GM18868 (cell line): ENCODE measurements around the gene ECHDC1.

Experiments
- ATAC-seq: cut with Tn5 transposase; IDR thresholded peaks from one replicate; pipeline ENCODE4 v1.9.1; 2021; ENCODE audit warnings: mild to moderate bottlenecking, moderate library complexity; ENCODE audit not compliant: unreplicated experiment

The ECHDC1 gene

DNA sequence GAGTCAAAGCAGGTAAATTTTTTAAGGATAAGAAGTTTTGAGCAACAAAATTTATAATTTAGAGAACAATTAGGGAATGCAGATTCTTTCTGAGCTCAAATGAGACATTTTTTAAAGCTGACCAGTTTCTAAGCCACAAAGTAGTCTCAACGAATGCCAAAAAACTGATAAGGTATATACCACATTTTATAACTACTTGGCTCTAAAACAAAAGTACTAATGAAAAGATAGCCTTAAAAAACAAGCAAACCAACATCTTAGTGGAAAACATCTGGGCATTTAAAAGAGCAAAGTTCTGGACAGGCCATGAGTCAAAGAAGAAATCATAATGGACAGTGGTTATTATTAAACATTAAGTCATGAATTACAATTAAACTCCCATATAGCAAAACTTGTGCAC is 99.9 kb downstream of the ECHDC1 start:
- ATAC-seq: no peak
